H9 (cell line): Measurements from ENCODE around the gene ING5. TPM values are rescaled to one million over a fixed set of nuclear protein-coding genes. Genes with fewer than 3 reads are reported as not detected.

ENCODE experiments used
- DNase-seq: peaks from one replicate; pipeline ENCODE4 v3.0.0-alpha.2; 2017
- H2AFZ ChIP-seq: one replicate; pipeline ENCODE4 v1.6.1; 2013; ENCODE audit warnings: mild to moderate bottlenecking, low read length, control low read depth, moderate library complexity
- H2AK5ac ChIP-seq: 2 replicates; pipeline ENCODE4 v1.6.1; 2013; ENCODE audit warnings: low read length, control low read depth, mixed read lengths; ENCODE audit not compliant: insufficient read length
- H2BK120ac ChIP-seq: one replicate; pipeline ENCODE4 v1.6.1; 2013; ENCODE audit warnings: low read depth, mild to moderate bottlenecking, low read length, control low read depth, inconsistent platforms; ENCODE audit not compliant: poor library complexity, severe bottlenecking
- H2BK12ac ChIP-seq: 2 replicates; pipeline ENCODE4 v1.6.1; 2013; ENCODE audit warnings: low read length, control low read depth, mixed read lengths, low read depth; ENCODE audit not compliant: insufficient read length
- H2BK15ac ChIP-seq: 2 replicates; pipeline ENCODE4 v1.6.1; 2013; ENCODE audit warnings: low read depth, low read length, control low read depth
- H2BK20ac ChIP-seq: one replicate; pipeline ENCODE4 v1.6.1; 2013; ENCODE audit warnings: low read depth, mild to moderate bottlenecking, low read length, control low read depth, inconsistent platforms; ENCODE audit not compliant: poor library complexity, severe bottlenecking
- H2BK5ac ChIP-seq: 2 replicates; pipeline ENCODE4 v1.6.1; 2013; ENCODE audit warnings: low read length, control low read depth, mixed read lengths; ENCODE audit not compliant: insufficient read length
- H3K14ac ChIP-seq: 2 replicates; pipeline ENCODE4 v1.6.1; 2013; ENCODE audit warnings: low read length, control low read depth; ENCODE audit not compliant: insufficient read depth
- H3K18ac ChIP-seq: 2 replicates; pipeline ENCODE4 v1.6.1; 2013; ENCODE audit warnings: low read depth, mild to moderate bottlenecking, mixed read lengths, low read length, control low read depth; ENCODE audit not compliant: insufficient read length
- H3K23ac ChIP-seq: 2 replicates; pipeline ENCODE4 v1.6.1; 2013; ENCODE audit warnings: low read length, control low read depth, mixed read lengths, low read depth; ENCODE audit not compliant: insufficient read length
- H3K23me2 ChIP-seq: 2 replicates; pipeline ENCODE4 v1.6.1; 2013; ENCODE audit warnings: low read depth, mild to moderate bottlenecking, mixed read lengths, low read length, control low read depth; ENCODE audit not compliant: insufficient read length, poor library complexity, severe bottlenecking
- H3K27ac ChIP-seq: 2 replicates; pipeline ENCODE4 v1.5.1; 2013; ENCODE audit warnings: low read length, control low read depth, mixed read lengths, low read depth; ENCODE audit not compliant: insufficient read length
- H3K27me3 ChIP-seq: 2 replicates; pipeline ENCODE4 v1.6.1; 2013; ENCODE audit warnings: low read length, control low read depth, inconsistent platforms; ENCODE audit not compliant: insufficient read depth
- H3K4ac ChIP-seq: 2 replicates; pipeline ENCODE4 v1.6.1; 2013; ENCODE audit warnings: low read depth, mild to moderate bottlenecking, control low read depth, inconsistent platforms, low read length, moderate library complexity
- H3K4me1 ChIP-seq: 2 replicates; pipeline ENCODE4 v1.6.1; 2013; ENCODE audit warnings: low read length, control low read depth, inconsistent platforms; ENCODE audit not compliant: insufficient read depth
- H3K4me2 ChIP-seq: 2 replicates; pipeline ENCODE4 v1.6.1; 2013; ENCODE audit warnings: low read length, control low read depth, mixed read lengths; ENCODE audit not compliant: insufficient read length, insufficient read depth
- H3K56ac ChIP-seq: 2 replicates; pipeline ENCODE4 v1.6.1; 2013; ENCODE audit warnings: low read depth, mild to moderate bottlenecking, mixed read lengths, low read length, control low read depth; ENCODE audit not compliant: insufficient read length
- H3K79me1 ChIP-seq: 2 replicates; pipeline ENCODE4 v1.6.1; 2013; ENCODE audit warnings: low read depth, mild to moderate bottlenecking, moderate library complexity, low read length, control low read depth, inconsistent platforms; ENCODE audit not compliant: insufficient read depth, poor library complexity, severe bottlenecking
- H3K79me2 ChIP-seq: 2 replicates; pipeline ENCODE4 v1.6.1; 2013; ENCODE audit warnings: low read length, control low read depth, inconsistent platforms; ENCODE audit not compliant: insufficient read depth
- H3K9ac ChIP-seq: 2 replicates; pipeline ENCODE4 v1.6.1; 2013; ENCODE audit warnings: low read length, control low read depth, mixed read lengths; ENCODE audit not compliant: insufficient read length; ENCODE audit errors: extremely low read depth
- H3K9me3 ChIP-seq: one replicate; pipeline ENCODE4 v1.6.1; 2013; ENCODE audit warnings: low read depth, low read length, inconsistent platforms; ENCODE audit not compliant: control insufficient read depth
- H3T11ph ChIP-seq: one replicate; pipeline ENCODE4 v1.6.1; 2013; ENCODE audit warnings: mild to moderate bottlenecking, low read length, control low read depth, inconsistent platforms
- H4K20me1 ChIP-seq: one replicate; pipeline ENCODE4 v1.6.1; 2013; ENCODE audit not compliant: control insufficient read depth, insufficient read length, insufficient read depth
- H4K5ac ChIP-seq: 2 replicates; pipeline ENCODE4 v1.6.1; 2013; ENCODE audit warnings: low read depth, mild to moderate bottlenecking, mixed read lengths, low read length, control low read depth; ENCODE audit not compliant: insufficient read length
- H4K8ac ChIP-seq: replicated peaks from 2 replicates; pipeline ENCODE4 v1.6.1; 2013; ENCODE audit warnings: low read length, control low read depth, mixed read lengths, low read depth; ENCODE audit not compliant: insufficient read length
- H4K91ac ChIP-seq: 2 replicates; pipeline ENCODE4 v1.6.1; 2013; ENCODE audit warnings: low read depth, mild to moderate bottlenecking, moderate library complexity, mixed read lengths, low read length, control low read depth; ENCODE audit not compliant: insufficient read length
- H3K27ac Mint-ChIP-seq, 3 experiments: 2 replicates in 2 of 3; 3 replicates in 1 of 3; pipeline ENCODE4 v1.8.0; 2020 to 2021; ENCODE audit warnings: mixed read lengths in 3 of 3, mild to moderate bottlenecking in 1 of 3, moderate library complexity in 1 of 3
- H3K27me3 Mint-ChIP-seq: 2 replicates; pipeline ENCODE4 v1.8.0; 2021; ENCODE audit warnings: low read depth, mild to moderate bottlenecking, moderate library complexity, mixed read lengths
- H3K36me3 Mint-ChIP-seq, 3 experiments: 2 replicates in 2 of 3; 3 replicates in 1 of 3; pipeline ENCODE4 v1.8.0; 2020 to 2021; ENCODE audit warnings: low read depth in 3 of 3, mixed read lengths in 3 of 3; ENCODE audit not compliant: insufficient read depth in 1 of 3
- H3K4me1 Mint-ChIP-seq, 2 experiments: 2 replicates each; pipeline ENCODE4 v1.8.0; 2020; ENCODE audit warnings: mixed read lengths in 2 of 2
- H3K4me3 Mint-ChIP-seq, 2 experiments: 2 replicates in 1 of 2; 3 replicates in 1 of 2; pipeline ENCODE4 v1.8.0; 2020 to 2021; ENCODE audit warnings: mild to moderate bottlenecking in 2 of 2, mixed read lengths in 2 of 2, moderate library complexity in 1 of 2
- H3K9me3 Mint-ChIP-seq, 2 experiments: 2 replicates in 1 of 2; 3 replicates in 1 of 2; pipeline ENCODE4 v1.8.0; 2020; ENCODE audit warnings: mild to moderate bottlenecking in 2 of 2, mixed read lengths in 2 of 2, moderate library complexity in 1 of 2
- CTCF ChIP-seq: fragments of 200-600 bp; sonication (generic); conservative IDR thresholded peaks from 3 replicates; pipeline ENCODE4 v1.8.0; 2021; ENCODE audit warnings: antibody characterized with exemption, mild to moderate bottlenecking
- WGBS: extraction: QIAGEN DNeasy Blood & Tissue Kit; methylation state at CpG from one replicate; pipeline ENCODE4 v1.1.7; 2013; ENCODE audit warnings: missing lambda C conversion rate, low lambda C conversion rate, mixed read lengths; ENCODE audit not compliant: insufficient read length; ENCODE audit errors: extremely low coverage; 5-methylcytosine and 5-hydroxymethylcytosine counted together
- total RNA-seq: library from RNA; stranded (reverse); gene quantifications from 2 replicates; pipeline ENCODE4 v1.2.1, GENCODE V29; 2021

The ING5 gene
- total RNA-seq, 1 experiment from 2014 or later: 66.0 TPM

- no peaks in the 10 kb centered on the region for H3K9me3 Mint-ChIP-seq
- TF ChIP-seq CTCF: no peak
- no peaks in the 10 kb centered on the region for H3K4me1 Mint-ChIP-seq
- no peak overlapping the region for H2BK20ac ChIP-seq
- no peak overlapping the region for H2BK15ac ChIP-seq
- no peak overlapping the region for H2BK12ac ChIP-seq
- no peaks in the 10 kb centered on the region for H3K27me3 ChIP-seq
- no peaks in the 10 kb centered on the region for H3K27me3 Mint-ChIP-seq
- no peak overlapping the region for H3K23ac ChIP-seq
- H3K4me2 ChIP-seq: no peak overlapping the region
- no peaks in the 10 kb centered on the region for H3K79me1 ChIP-seq
- no peak overlapping the region for H4K5ac ChIP-seq
- WGBS: no CpG with 5 or more reads among the region's 12 CpGs
- H2AK5ac ChIP-seq: no peak overlapping the region
- no peak overlapping the region for H4K91ac ChIP-seq
- H4K20me1 ChIP-seq: no peaks in the 10 kb centered on the region
- no peaks in the 10 kb centered on the region for H3K4me1 ChIP-seq
- H3K4ac ChIP-seq: no peak overlapping the region
- DNase-seq: no peak
- H3K56ac ChIP-seq: no peak overlapping the region
- H3K9ac ChIP-seq: no peak overlapping the region
- H3K4me3 Mint-ChIP-seq: no peak overlapping the region
- peaks cover 2% of the 10 kb centered on the region; the same call in 1 of the 2 replicates for H3K79me2 ChIP-seq
- H2BK120ac ChIP-seq: no peak overlapping the region
- peaks cover 41 to 94% (median 87%) of the 10 kb centered on the region in 3 experiments for H3K36me3 Mint-ChIP-seq
- H3K27ac Mint-ChIP-seq: no peak overlapping the region
- H2BK5ac ChIP-seq: no peak overlapping the region
- no peak overlapping the region for H4K8ac ChIP-seq
- H3K18ac ChIP-seq: no peak overlapping the region
- no peak overlapping the region for H3K27ac ChIP-seq
- no peaks in the 10 kb centered on the region for H3K9me3 ChIP-seq
- no peak overlapping the region for H3K14ac ChIP-seq
- H2AFZ ChIP-seq: no peak overlapping the region
- H3K23me2 ChIP-seq: no peaks in the 10 kb centered on the region
- no peak overlapping the region for H3T11ph ChIP-seq
Measured at GRCh38 chr2:241680044-241680443, 21.8 kb upstream of the ING5 start.
